ENCODE measurements around the gene PRKAG3. TPM values are rescaled to one million over a fixed set of nuclear protein-coding genes. Genes with fewer than 3 reads are reported as not detected.

The PRKAG3 gene
- total RNA-seq, 1 experiment from 2014 or later = not detected

- BruUV-seq (replicated peaks) = no TSS peak
- no peak for DNase-seq
- CTCF ChIA-PET = no interaction called here
Measured at GRCh38 chr2:218788529-218789255, 42.9 kb downstream of the PRKAG3 start.

GRCh38 chr2:218786133-218786532 is 45.5 kb downstream of the PRKAG3 start:
- no peak for DNase-seq
- TF ChIP-seq EZH2 (IDR thresholded peaks at IDR 0.05; ENCODE audit: low read depth) = no peak
- no peak for TF ChIP-seq CTCF (conservative IDR thresholded peaks at IDR 0.05)
- Histone ChIP-seq H3K27ac (no peak overlapping the region), H3K9me2 (ENCODE audit: insufficient read depth) (no peaks in the 10 kb centered on the region), H3K4me2 (no peak overlapping the region), H3K79me2 (ENCODE audit: low read depth) (no peaks in the 10 kb centered on the region), H3K27me3 (ENCODE audit: insufficient read depth, low read depth) (no peaks in the 10 kb centered on the region), H4K20me1 (ENCODE audit: insufficient read depth) (no peaks in the 10 kb centered on the region), H3K9me3 (ENCODE audit: insufficient read depth, low read depth) (no peaks in the 10 kb centered on the region; the same call in 1 of the 2 replicates), H2AFZ (no peak overlapping the region), H3F3A (ENCODE audit: insufficient read depth, low read depth) (no peaks in the 10 kb centered on the region), H3K36me3 (ENCODE audit: low read depth) (no peaks in the 10 kb centered on the region), H3K4me3 (no peak overlapping the region), H3K4me1 (replicated peaks; ENCODE audit: insufficient read depth) (no peaks in the 10 kb centered on the region)
- ChIA-PET POLR2A (ENCODE audit: unreplicated experiment) (no interaction called here), CTCF (no interaction called here)
- intact Hi-C loops (cut with micrococcal nuclease; ENCODE audit: unreplicated experiment) = no loop called here
- no TSS peak for BruUV-seq (replicated peaks)

More at GRCh38 chr2:218788529-218789255, 42.9 kb downstream of the PRKAG3 start:
- no peaks in the 10 kb centered on the region for H3K36me3 ChIP-seq (ENCODE audit: low read depth)
- intact Hi-C loops (cut with micrococcal nuclease; ENCODE audit: unreplicated experiment) = no loop called here
- H3K9me2 ChIP-seq (ENCODE audit: insufficient read depth) = no peaks in the 10 kb centered on the region
- H3K4me2 ChIP-seq = no peak overlapping the region
- no peaks in the 10 kb centered on the region for H3K79me2 ChIP-seq (ENCODE audit: low read depth)
- POLR2A ChIA-PET (ENCODE audit: unreplicated experiment) = no interaction called here
- no peak overlapping the region for H3K27ac ChIP-seq
- no peaks in the 10 kb centered on the region for H3K27me3 ChIP-seq (ENCODE audit: insufficient read depth, low read depth)
- H4K20me1 ChIP-seq (ENCODE audit: insufficient read depth) = no peaks in the 10 kb centered on the region
- TF ChIP-seq CTCF (conservative IDR thresholded peaks at IDR 0.05) (no peak), EZH2 (IDR thresholded peaks at IDR 0.05; ENCODE audit: low read depth) (no peak)
- H3F3A ChIP-seq (ENCODE audit: insufficient read depth, low read depth) = no peaks in the 10 kb centered on the region
- no peak overlapping the region for H2AFZ ChIP-seq
- H3K4me1 ChIP-seq (replicated peaks; ENCODE audit: insufficient read depth) = no peaks in the 10 kb centered on the region
- H3K9me3 ChIP-seq (ENCODE audit: insufficient read depth, low read depth) = no peaks in the 10 kb centered on the region; the same call in 1 of the 2 replicates
- H3K4me3 ChIP-seq = no peak overlapping the region

DNA sequence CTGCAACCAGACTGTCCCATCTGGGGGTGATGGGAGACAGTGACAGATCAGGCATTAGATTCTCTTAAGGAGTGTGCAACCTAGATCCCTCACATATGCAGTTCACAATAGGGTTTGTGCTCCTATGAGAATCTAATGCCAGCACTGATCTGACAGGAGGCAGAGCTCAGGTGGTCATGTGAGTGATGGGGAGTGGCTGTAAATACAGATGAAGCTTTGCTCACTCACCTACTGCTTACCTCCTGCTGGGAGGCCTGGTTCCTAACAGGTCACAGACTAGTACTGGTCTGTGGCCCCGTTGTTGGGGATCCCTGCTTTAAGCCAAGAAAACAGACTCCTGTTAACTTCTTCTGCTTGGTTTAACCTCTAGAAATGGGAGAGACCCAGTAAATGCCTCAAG is 46.5 kb downstream of the PRKAG3 start:
- Histone ChIP-seq H3K79me2 (ENCODE audit: low read depth) (no peaks in the 10 kb centered on the region), H3K9me3 (ENCODE audit: insufficient read depth, low read depth) (no peaks in the 10 kb centered on the region; the same call in 1 of the 2 replicates), H2AFZ (no peak overlapping the region), H3K9me2 (ENCODE audit: insufficient read depth) (no peaks in the 10 kb centered on the region), H3K27me3 (ENCODE audit: insufficient read depth, low read depth) (no peaks in the 10 kb centered on the region), H4K20me1 (ENCODE audit: insufficient read depth) (no peaks in the 10 kb centered on the region), H3K4me3 (no peak overlapping the region), H3K4me2 (no peak overlapping the region), H3K4me1 (replicated peaks; ENCODE audit: insufficient read depth) (no peaks in the 10 kb centered on the region), H3K36me3 (ENCODE audit: low read depth) (no peaks in the 10 kb centered on the region), H3K27ac (no peak overlapping the region), H3F3A (ENCODE audit: insufficient read depth, low read depth) (no peaks in the 10 kb centered on the region)
- ChIA-PET CTCF (no interaction called here), POLR2A (ENCODE audit: unreplicated experiment) (no interaction called here)
- no TSS peak for BruUV-seq (replicated peaks)
- no peak for DNase-seq
- intact Hi-C loops (cut with micrococcal nuclease; ENCODE audit: unreplicated experiment) = no loop called here
- TF ChIP-seq EZH2 (IDR thresholded peaks at IDR 0.05; ENCODE audit: low read depth) (no peak), CTCF (conservative IDR thresholded peaks at IDR 0.05) (no peak)
